ENCODE measurements around the gene HAGH. TPM values are rescaled to one million over a fixed set of nuclear protein-coding genes. Genes with fewer than 3 reads are reported as not detected.

Gene HAGH
- polyA plus RNA-seq, 1 experiment: 51.6 TPM

DNA sequence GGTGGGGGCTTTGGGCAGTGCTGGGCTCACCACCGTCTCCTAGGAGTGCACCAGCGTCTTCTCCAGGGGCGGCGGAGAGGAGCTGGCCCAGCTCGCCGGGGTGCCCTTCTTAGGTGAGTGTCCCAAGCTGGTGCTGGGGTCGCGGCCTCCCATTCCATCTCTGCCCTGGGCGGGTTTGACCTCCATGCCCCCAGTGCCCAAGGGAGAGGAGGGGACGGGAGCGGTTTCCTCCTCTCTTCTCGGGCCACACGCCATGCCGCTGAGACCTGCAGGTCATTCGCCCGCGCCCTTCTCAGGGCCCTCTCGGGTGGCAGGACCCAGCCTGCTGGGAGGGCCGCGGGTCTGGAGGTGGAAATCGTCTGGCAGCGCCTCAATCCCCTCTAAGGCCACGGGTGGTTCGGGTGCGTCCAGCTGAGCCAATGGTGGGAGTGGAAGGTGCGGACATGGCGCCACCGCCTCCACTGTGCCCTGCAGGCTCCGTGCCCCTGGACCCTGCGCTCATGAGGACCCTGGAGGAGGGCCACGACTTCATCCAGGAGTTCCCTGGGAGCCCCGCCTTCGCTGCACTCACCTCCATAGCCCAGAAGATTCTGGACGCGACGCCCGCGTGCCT, 38.4 kb downstream of the HAGH start:
- ChIA-PET CTCF (interaction anchor here (0.6 kb wide), 1 partner anchor 23 kb away, joined by 3 read pairs; no protein-coding TSS in a partner anchor), POLR2A (no interaction called here)
- DNase-seq (ENCODE audit: low read depth): no peak
- Histone ChIP-seq H3K4me3 (ENCODE audit: low read depth, low read length) (no peak overlapping the region), H3K27me3 (ENCODE audit: control insufficient read depth, insufficient read depth, low read length) (no peaks in the 10 kb centered on the region), H3K36me3 (ENCODE audit: control insufficient read depth, insufficient read depth, low read length) (peaks cover 14% of the 10 kb centered on the region)
- TF ChIP-seq, protein P1, sequence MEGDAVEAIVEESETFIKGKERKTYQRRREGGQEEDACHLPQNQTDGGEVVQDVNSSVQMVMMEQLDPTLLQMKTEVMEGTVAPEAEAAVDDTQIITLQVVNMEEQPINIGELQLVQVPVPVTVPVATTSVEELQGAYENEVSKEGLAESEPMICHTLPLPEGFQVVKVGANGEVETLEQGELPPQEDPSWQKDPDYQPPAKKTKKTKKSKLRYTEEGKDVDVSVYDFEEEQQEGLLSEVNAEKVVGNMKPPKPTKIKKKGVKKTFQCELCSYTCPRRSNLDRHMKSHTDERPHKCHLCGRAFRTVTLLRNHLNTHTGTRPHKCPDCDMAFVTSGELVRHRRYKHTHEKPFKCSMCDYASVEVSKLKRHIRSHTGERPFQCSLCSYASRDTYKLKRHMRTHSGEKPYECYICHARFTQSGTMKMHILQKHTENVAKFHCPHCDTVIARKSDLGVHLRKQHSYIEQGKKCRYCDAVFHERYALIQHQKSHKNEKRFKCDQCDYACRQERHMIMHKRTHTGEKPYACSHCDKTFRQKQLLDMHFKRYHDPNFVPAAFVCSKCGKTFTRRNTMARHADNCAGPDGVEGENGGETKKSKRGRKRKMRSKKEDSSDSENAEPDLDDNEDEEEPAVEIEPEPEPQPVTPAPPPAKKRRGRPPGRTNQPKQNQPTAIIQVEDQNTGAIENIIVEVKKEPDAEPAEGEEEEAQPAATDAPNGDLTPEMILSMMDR (IDR thresholded peaks at IDR 0.05; ENCODE audit: insufficient read depth, low read depth, low read length): no peak

DNA sequence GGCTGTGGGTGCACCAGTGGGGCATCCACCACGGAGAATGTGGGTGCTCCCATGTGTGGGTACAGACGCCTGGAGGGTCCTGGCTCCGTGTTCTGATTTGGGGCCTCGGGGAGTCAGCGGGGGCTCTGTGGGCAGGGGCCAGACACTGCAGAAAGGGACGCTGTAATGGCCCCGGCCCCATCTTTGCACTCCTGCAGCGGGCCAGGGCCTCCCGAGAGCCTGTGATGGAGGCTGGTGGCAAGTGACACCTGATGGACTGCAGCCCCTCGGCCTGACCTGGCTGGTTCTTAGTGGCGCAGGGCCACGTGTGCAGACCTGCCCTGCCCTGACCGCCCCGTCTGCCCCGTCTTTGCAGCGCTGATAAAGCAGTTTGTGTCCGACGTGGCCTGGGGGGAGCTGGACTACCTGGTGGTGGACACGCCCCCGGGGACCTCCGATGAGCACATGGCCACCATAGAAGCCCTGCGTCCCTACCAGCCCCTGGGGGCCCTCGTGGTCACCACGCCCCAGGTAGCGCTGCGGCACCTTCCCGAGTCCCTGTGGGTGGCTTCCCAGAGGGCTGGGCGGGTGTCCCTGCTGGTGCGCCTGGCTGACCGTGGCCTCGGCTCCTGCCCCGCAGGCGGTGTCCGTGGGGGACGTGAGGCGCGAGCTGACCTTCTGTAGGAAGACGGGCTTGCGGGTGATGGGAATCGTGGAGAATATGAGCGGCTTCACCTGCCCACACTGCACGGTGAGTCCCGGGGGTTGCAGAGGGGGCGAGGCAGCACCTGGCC, 39.1 kb downstream of the HAGH start:
- ChIA-PET POLR2A (no interaction called here), CTCF (interaction anchor here (0.6 kb wide), 1 partner anchor 24 kb away, joined by 3 read pairs; no protein-coding TSS in a partner anchor)
- peaks cover 14% of the 10 kb centered on the region for H3K36me3 ChIP-seq (ENCODE audit: control insufficient read depth, insufficient read depth, low read length)
- no peaks in the 10 kb centered on the region for H3K27me3 ChIP-seq (ENCODE audit: control insufficient read depth, insufficient read depth, low read length)
- no peak overlapping the region for H3K4me3 ChIP-seq (ENCODE audit: low read depth, low read length)
- TF ChIP-seq, protein P1 (IDR thresholded peaks at IDR 0.05; ENCODE audit: insufficient read depth, low read depth, low read length): no peak
- no peak for DNase-seq (ENCODE audit: low read depth)

DNA sequence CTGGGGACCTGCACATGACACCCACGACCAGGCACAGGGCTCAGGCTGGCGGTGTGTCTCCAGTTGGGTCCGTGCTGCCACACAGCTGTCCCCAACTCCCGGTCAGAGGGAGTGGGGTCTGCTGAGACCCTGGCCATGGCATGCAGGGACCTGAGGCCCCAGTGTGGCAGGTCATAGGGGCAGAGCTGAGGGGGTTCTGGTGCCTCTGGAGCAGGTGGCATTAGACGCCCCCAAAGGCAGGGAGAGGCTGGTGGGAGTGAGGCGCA, 39.6 kb downstream of the HAGH start:
- Histone ChIP-seq H3K4me3 (ENCODE audit: low read depth, low read length) (no peak overlapping the region), H3K36me3 (ENCODE audit: control insufficient read depth, insufficient read depth, low read length) (peaks cover 14% of the 10 kb centered on the region), H3K27me3 (ENCODE audit: control insufficient read depth, insufficient read depth, low read length) (no peaks in the 10 kb centered on the region)
- DNase-seq (ENCODE audit: low read depth): no peak
- CTCF ChIA-PET: no interaction called here
- POLR2A ChIA-PET: no interaction called here
- TF ChIP-seq, protein P1 (IDR thresholded peaks at IDR 0.05; ENCODE audit: insufficient read depth, low read depth, low read length): no peak

DNA sequence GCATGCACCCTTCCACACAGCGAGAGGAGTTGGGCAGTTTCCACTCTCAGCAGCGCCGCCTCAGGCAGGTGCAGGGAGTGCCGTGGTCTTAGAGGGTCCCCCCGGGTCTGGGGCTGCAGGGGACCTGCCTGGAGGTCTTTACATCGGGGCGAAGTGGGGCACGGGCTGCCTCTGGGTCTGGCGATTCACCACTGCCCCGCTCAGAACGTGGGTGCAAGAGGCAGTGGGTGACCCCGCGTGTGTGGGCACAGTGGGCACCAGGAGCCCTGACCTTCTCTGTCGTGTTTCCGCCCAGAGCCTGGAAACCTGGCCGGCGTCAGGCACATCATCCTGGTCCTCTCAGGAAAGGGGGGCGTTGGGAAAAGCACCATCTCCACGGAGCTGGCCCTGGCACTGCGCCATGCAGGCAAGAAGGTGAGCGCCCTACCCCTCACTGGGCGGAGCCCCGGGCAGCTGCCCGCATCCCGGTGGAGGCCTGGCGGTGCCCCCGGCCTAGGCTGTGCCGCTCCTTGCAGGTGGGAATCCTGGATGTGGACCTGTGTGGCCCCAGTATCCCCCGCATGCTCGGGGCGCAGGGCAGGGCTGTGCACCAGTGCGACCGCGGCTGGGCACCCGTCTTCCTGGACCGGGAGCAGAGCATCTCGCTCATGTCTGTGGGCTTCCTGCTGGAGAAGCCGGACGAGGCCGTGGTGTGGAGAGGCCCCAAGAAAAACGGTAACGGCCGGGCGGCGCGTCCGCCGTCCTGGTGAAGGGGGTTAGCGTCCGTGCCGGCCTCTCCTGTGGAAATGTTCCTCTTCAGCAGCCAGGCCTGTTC, 40.2 kb downstream of the HAGH start:
- ChIA-PET CTCF (no interaction called here), POLR2A (no interaction called here)
- H3K36me3 ChIP-seq (ENCODE audit: control insufficient read depth, insufficient read depth, low read length): peaks cover 14% of the 10 kb centered on the region
- no peaks in the 10 kb centered on the region for H3K27me3 ChIP-seq (ENCODE audit: control insufficient read depth, insufficient read depth, low read length)
- DNase-seq (ENCODE audit: low read depth): no peak
- TF ChIP-seq, protein P1 (IDR thresholded peaks at IDR 0.05; ENCODE audit: insufficient read depth, low read depth, low read length): no peak
- no peak overlapping the region for H3K4me3 ChIP-seq (ENCODE audit: low read depth, low read length)

DNA sequence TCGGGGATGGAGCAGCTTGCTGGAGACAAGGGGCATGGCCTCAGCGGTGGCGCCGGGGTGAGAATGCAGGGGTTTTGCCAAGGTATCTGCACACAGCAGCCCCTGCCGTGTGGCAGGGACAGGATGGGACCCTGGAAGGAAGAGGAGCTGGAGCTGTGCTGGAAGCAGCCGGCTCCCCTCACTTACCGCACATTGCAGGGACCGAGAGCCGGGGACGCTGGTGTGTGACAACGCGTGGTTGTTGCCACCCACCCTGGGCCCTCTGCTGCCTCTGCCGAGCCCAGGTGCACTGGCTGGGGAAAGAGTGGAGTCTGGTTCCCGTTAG, 40.8 kb downstream of the HAGH start:
- H3K36me3 ChIP-seq (ENCODE audit: control insufficient read depth, insufficient read depth, low read length): peaks cover 17% of the 10 kb centered on the region
- TF ChIP-seq, protein P1 (IDR thresholded peaks at IDR 0.05; ENCODE audit: insufficient read depth, low read depth, low read length): no peak
- no peak for DNase-seq (ENCODE audit: low read depth)
- CTCF ChIA-PET: no interaction called here
- H3K27me3 ChIP-seq (ENCODE audit: control insufficient read depth, insufficient read depth, low read length): no peaks in the 10 kb centered on the region
- POLR2A ChIA-PET: no interaction called here
- H3K4me3 ChIP-seq (ENCODE audit: low read depth, low read length): no peak overlapping the region
